RWPE1 (cell line): ENCODE measurements around the gene XYLB.

Experiments used
- CTCF ChIA-PET: fragments of 350-600 bp; sonication (Branson Sonifier 250); formaldehyde crosslinking; extraction: SDS; loops from one replicate; lab custom pipeline; 2021; lab: Yijun Ruan, JAX
- POLR2A ChIA-PET: fragments of 400-600 bp; formaldehyde crosslinking; extraction: SDS; loops from one replicate; lab custom pipeline; 2020; ENCODE audit warnings: antibody characterized with exemption; ENCODE audit not compliant: low non-redundant PET; lab: Yijun Ruan, JAX
- DNase-seq: peaks from one replicate; pipeline ENCODE4 v3.0.0; 2012; ENCODE audit warnings: low spot score
- H3K27ac ChIP-seq: fragments of 450-650 bp; 2 replicates; pipeline ENCODE4 v1.5.1; 2017
- TF ChIP-seq, protein P1 (sequence below): fragments of 450-650 bp; conservative IDR thresholded peaks from 2 replicates; pipeline ENCODE4 v1.5.1; 2017; ENCODE audit warnings: low read depth, mild to moderate bottlenecking

The XYLB gene

DNA sequence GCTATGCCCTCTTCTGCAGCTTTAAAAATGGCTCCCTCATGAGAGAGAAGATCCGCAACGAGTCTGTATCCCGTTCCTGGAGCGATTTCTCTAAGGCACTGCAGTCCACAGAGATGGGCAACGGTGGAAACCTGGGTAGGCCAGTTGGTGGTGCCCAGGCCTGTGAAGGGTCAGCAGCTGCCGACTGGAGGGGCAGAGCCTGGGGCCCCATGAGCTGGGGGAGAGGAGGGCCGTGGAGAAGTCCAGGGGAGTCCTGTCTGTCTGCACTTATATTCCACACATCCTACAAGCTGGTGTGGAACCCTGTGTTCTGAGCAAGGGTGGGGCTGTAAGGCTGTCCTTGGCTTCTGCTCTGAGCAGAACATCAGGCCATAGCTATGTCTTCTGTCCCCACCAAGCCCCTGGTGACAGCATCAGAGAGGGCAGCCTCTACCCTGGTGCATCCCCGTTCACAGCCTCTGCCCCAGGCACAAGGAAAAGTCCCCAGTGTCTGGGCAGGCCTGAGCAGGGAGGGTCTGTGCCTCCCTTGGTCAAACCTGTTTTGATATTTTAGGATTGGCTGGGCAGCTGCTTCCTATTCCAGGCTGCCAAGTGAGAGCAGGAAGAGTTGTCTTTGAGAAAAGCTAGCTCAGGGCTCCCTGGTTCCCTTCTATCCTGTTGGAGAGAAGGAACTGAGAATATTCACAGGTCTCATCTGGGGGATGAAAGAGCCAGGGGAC is 29.7 kb downstream of the XYLB start:
- ChIA-PET POLR2A (no interaction called here), CTCF (interaction anchor here (0.7 kb wide), 1 partner anchor 66 kb away, joined by 3 read pairs; no protein-coding TSS in a partner anchor)
- TF ChIP-seq, protein P1, sequence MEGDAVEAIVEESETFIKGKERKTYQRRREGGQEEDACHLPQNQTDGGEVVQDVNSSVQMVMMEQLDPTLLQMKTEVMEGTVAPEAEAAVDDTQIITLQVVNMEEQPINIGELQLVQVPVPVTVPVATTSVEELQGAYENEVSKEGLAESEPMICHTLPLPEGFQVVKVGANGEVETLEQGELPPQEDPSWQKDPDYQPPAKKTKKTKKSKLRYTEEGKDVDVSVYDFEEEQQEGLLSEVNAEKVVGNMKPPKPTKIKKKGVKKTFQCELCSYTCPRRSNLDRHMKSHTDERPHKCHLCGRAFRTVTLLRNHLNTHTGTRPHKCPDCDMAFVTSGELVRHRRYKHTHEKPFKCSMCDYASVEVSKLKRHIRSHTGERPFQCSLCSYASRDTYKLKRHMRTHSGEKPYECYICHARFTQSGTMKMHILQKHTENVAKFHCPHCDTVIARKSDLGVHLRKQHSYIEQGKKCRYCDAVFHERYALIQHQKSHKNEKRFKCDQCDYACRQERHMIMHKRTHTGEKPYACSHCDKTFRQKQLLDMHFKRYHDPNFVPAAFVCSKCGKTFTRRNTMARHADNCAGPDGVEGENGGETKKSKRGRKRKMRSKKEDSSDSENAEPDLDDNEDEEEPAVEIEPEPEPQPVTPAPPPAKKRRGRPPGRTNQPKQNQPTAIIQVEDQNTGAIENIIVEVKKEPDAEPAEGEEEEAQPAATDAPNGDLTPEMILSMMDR: no peak
- DNase-seq: no peak
- no peak overlapping the region for H3K27ac ChIP-seq

DNA sequence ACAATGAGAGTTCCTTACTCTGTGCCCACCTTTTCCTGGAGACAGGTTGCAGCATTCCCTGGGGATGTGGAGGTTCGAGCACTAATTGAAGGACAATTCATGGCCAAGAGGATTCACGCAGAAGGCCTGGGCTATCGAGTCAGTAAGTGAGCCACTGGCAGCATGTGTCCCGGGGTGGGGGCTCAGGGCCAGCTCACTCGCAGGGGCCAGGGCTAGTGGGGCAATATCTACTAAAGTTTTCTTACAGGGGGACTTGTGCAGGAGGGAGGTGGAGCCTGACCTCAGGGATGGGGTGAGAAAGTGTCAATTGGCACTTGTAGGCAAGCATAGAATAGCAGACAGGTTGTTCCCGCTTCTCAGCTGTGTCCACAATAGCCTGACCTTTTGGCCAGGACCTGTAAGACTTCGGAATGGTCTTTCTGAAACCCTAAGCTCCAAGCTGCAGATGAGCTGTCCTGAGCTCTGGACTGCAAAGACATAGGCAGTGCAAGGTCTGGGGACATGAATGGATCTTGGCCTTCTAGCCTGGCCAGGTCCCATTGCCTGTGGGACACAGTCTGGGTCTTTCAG is 32.7 kb downstream of the XYLB start:
- no peak overlapping the region for H3K27ac ChIP-seq
- ChIA-PET POLR2A (no interaction called here), CTCF (no interaction called here)
- TF ChIP-seq, protein P1: no peak
- no peak for DNase-seq

DNA sequence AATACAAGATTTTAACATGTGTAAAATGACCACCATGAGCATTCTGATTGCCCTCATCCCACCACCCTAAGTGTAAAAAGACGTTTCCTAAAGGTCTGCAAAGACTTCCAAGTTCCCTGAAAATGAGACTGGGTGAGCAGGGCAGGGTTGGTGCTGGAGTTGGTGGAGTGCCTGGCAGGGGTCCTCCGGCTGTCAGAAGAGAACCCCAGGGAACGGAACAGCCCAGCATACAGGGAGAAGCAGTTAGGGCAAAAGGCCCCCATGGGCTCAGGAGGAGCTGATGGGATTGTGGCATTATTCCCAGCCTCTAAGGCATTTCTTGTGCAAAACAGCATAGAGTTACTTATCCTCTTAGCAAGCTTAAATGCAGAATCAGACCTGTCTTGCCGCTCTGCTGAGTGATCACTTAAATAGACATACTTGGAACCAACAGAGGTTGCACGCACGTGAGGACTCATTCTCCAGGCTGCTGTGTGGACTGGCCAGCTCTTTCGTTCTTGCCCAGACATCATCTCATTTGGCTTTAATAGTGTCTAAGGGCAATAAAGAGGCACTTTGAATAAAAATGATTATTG is 36.0 kb downstream of the XYLB start:
- DNase-seq: no peak
- H3K27ac ChIP-seq: no peak overlapping the region
- TF ChIP-seq, protein P1: no peak
- ChIA-PET CTCF (interaction anchor here (0.6 kb wide), 1 partner anchor 138 kb away, joined by 3 read pairs; no protein-coding TSS in a partner anchor), POLR2A (no interaction called here)

DNA sequence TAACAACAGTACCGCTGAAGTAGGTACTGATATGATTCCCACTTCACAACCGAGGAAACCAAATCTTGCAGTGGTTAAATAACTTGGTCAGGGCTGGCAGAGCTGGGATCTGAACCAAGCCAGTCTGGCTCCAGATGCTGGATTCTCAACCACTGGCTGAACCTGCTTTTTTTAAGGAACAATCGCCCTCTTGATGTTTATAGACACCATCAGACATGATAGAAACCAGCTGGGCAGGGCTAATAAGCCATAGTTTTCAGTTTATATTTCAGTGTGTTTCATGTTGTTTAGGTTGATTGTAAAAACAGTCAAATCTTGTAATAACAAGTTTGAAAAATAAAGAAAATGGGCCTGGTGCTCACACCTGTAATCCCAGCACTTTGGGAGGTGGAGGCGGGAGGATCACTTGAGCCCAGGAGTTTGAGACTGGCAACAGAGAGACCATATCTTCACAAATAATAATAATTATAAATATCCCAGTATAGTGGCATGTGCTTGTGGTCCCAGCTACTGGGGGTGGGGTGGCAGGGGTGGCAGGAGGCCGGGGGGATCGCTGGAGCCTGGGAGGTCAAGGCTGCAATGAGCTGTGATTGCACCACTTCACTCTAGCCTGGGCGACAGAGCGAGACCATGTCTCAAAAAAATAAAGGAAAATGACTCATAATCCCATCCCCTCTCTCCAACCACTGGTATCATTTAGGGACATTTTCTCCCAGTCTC is 36.7 kb downstream of the XYLB start:
- TF ChIP-seq, protein P1: no peak

DNA sequence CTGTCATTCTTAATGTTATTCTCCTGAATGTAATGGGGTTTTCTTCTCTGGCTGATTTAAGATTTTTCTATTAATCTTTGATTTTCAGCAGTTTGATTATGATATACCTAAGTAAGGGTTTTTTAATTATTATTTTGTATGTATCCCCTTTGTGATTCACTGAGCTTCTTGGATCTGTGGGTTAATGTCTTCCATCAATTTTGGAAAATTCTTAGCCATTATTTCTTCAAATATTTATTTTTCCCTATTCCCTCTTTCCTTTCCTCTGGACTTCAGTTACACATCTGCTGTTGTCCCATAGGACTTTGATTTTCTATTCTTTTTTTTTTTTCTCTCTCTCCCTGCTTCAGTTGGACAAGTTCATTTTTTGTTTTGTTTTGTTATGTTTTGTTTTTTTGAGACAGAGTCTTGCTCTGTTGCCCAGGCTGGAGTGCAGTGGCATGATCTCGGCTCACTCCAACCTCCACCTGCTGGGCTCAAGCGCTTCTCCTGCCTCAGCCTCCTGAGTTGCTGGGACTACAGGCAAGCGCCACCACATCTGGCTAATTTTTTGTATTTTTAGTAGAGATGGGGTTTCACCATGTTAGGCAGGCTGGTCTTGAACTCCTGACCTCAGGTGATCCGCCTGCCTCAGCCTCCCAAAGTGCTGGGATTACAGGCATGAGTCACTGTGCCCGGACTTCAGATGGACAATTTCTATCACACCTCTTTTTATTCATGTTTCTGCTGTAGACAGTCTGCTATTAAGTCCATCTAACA is 40.6 kb downstream of the XYLB start:
- TF ChIP-seq, protein P1: no peak
- CTCF ChIA-PET: no interaction called here
- DNase-seq: no peak
- H3K27ac ChIP-seq: no peak overlapping the region
- POLR2A ChIA-PET: interaction anchor here (0.7 kb wide), 1 partner anchor 183 kb away, joined by 4 read pairs; no protein-coding TSS in a partner anchor

More for the DNA sequence above, 36.7 kb downstream of the XYLB start:
- CTCF ChIA-PET: interaction anchor here (0.6 kb wide), 1 partner anchor 137 kb away, joined by 3 read pairs; no protein-coding TSS in a partner anchor
- no peak for DNase-seq
- H3K27ac ChIP-seq: no peak overlapping the region
- POLR2A ChIA-PET: no interaction called here
